GM23248 (cell line): ENCODE results near the gene GEMIN5.

Experiments used
- EZH2 ChIP-seq: fragments of 200-600 bp; sonication (generic); IDR thresholded peaks from 2 replicates; pipeline ENCODE4 v1.6.1; 2018; ENCODE audit warnings: antibody characterized with exemption, mild to moderate bottlenecking; ENCODE audit not compliant: insufficient read depth, poor library complexity, severe bottlenecking
- EZH2phosphoT487 ChIP-seq: fragments of 200-600 bp; sonication (generic); IDR thresholded peaks from 2 replicates; pipeline ENCODE4 v1.6.1; 2018; ENCODE audit warnings: antibody characterized with exemption, moderate library complexity, mild to moderate bottlenecking, low read depth; ENCODE audit not compliant: insufficient read depth

GRCh38 chr5:154851351-154851750, 86.7 kb downstream of the GEMIN5 start:
- TF ChIP-seq EZH2phosphoT487 (no peak), EZH2 (no peak)
